SU-DHL-6 (cell line): ENCODE results near the gene MBD3L2B.

Experiments
- EZH2phosphoT487 ChIP-seq: fragments of 200-600 bp; sonication (generic), shearing (Covaris generic); conservative IDR thresholded peaks from 2 replicates; pipeline ENCODE4 v1.6.1; 2018; ENCODE audit warnings: mild to moderate bottlenecking, antibody characterized with exemption, low read length, moderate library complexity, mixed read lengths
- TF ChIP-seq, protein P1 (sequence below): fragments of 200-600 bp; sonication (generic); IDR thresholded peaks from one replicate; pipeline ENCODE4 v1.5.1; 2017; ENCODE audit warnings: antibody characterized with exemption, mild to moderate bottlenecking, low read length, moderate library complexity; ENCODE audit not compliant: insufficient read depth, poor library complexity, severe bottlenecking

DNA sequence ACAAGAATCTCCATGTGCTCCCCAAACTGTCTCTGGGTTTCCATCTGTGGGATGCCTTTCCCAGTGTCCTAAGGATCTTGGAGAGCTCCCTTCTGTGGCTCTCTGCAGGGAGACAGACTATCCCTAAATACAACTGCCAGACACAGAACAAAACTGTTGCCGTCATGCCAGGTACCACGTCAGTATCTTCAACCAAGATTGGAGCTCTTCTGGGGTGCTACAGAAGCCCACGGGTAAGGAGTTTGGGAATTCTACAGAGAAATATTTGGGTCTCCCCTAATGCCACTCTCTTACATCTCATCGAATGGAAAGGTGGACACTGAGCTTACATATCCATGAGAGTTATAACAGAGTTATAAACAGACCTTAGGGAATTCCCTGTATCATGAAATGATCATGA, 42.1 kb upstream of the MBD3L2B start:
- TF ChIP-seq, protein P1, sequence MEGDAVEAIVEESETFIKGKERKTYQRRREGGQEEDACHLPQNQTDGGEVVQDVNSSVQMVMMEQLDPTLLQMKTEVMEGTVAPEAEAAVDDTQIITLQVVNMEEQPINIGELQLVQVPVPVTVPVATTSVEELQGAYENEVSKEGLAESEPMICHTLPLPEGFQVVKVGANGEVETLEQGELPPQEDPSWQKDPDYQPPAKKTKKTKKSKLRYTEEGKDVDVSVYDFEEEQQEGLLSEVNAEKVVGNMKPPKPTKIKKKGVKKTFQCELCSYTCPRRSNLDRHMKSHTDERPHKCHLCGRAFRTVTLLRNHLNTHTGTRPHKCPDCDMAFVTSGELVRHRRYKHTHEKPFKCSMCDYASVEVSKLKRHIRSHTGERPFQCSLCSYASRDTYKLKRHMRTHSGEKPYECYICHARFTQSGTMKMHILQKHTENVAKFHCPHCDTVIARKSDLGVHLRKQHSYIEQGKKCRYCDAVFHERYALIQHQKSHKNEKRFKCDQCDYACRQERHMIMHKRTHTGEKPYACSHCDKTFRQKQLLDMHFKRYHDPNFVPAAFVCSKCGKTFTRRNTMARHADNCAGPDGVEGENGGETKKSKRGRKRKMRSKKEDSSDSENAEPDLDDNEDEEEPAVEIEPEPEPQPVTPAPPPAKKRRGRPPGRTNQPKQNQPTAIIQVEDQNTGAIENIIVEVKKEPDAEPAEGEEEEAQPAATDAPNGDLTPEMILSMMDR, result no peak
- TF ChIP-seq EZH2phosphoT487, result no peak
